Measurements from ENCODE around the gene MAMLD1.

DNA sequence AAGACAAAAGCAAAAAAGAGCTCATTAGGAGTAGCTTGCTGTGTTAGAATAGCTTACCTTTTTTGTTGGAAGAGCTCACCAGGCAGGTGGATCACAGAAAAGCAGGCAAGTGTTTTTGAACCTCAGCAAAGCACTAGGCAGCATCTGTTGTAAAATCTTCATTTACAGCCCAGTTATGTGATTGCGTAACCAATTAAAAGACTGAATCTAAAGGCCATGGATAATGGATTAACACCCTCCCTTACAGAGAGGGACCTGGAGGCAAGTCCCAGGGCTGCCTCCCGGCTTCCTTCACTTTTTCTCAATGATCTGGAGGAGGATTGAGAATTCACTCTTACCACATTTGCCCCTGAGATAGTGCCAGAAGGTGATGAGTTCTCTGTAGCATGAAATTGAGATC lies 51.1 kb downstream of the MAMLD1 start:
- TF ChIP-seq ZNF274 (IDR thresholded peaks at IDR 0.05; ENCODE audit: low read depth, low read length) (no peak), YY1 (IDR thresholded peaks at IDR 0.05; ENCODE audit: insufficient read depth, insufficient read length) (no peak), SUZ12 (IDR thresholded peaks at IDR 0.05; ENCODE audit: extremely low read depth, insufficient read depth, insufficient read length) (no peak)
